ENCODE measurements around the gene FUS.
"Not testable (repeated sequence)": the region's sequence is repeated elsewhere in the genome, so short reads cannot be mapped to it uniquely, and the experiment has no call there.

Gene FUS

GRCh38 chr16:31188450-31189411 lies 8.8 kb downstream of the FUS start:
- Histone ChIP-seq H3K4me3 (ENCODE audit: low read depth, low read length) (no peak overlapping the region), H3K4me1 (ENCODE audit: control insufficient read depth, insufficient read depth, low read length) (no peaks in the 10 kb centered on the region), H3K9me3 (ENCODE audit: control insufficient read depth, insufficient read depth, low read length) (no peaks in the 10 kb centered on the region), H3K27me3 (ENCODE audit: control insufficient read depth, insufficient read depth, low read length) (no peaks in the 10 kb centered on the region), H3K9ac (ENCODE audit: low read depth, low read length) (no peak overlapping the region), H3K27ac (ENCODE audit: low read depth, low read length) (no peak overlapping the region), H3K36me3 (ENCODE audit: control insufficient read depth, insufficient read depth, low read length) (peaks cover 99% of the 10 kb centered on the region)

- Histone ChIP-seq H3K27me3 (ENCODE audit: control insufficient read depth, insufficient read depth, low read length) (no peaks in the 10 kb centered on the region), H3K9me3 (ENCODE audit: control insufficient read depth, insufficient read depth, low read length) (no peaks in the 10 kb centered on the region), H3K27ac (ENCODE audit: low read depth, low read length) (no peak overlapping the region), H3K4me3 (ENCODE audit: low read depth, low read length) (no peak overlapping the region), H3K36me3 (ENCODE audit: control insufficient read depth, insufficient read depth, low read length) (peaks cover 99% of the 10 kb centered on the region), H3K4me1 (ENCODE audit: control insufficient read depth, insufficient read depth, low read length) (no peaks in the 10 kb centered on the region), H3K9ac (ENCODE audit: low read depth, low read length) (no peak overlapping the region)
These were observed 9.5 kb downstream of the FUS start for GRCh38 chr16:31189412-31189778.

- H3K4me3 ChIP-seq (ENCODE audit: low read depth, low read length) = no peak overlapping the region
- no peak overlapping the region for H3K27ac ChIP-seq (ENCODE audit: low read depth, low read length)
- H3K4me1 ChIP-seq (ENCODE audit: control insufficient read depth, insufficient read depth, low read length) = no peaks in the 10 kb centered on the region
- H3K36me3 ChIP-seq (ENCODE audit: control insufficient read depth, insufficient read depth, low read length) = peaks cover 100% of the 10 kb centered on the region
- H3K9me3 ChIP-seq (ENCODE audit: control insufficient read depth, insufficient read depth, low read length) = no peaks in the 10 kb centered on the region
- no peaks in the 10 kb centered on the region for H3K27me3 ChIP-seq (ENCODE audit: control insufficient read depth, insufficient read depth, low read length)
- H3K9ac ChIP-seq (ENCODE audit: low read depth, low read length) = no peak overlapping the region
These were observed 10.1 kb downstream of the FUS start for GRCh38 chr16:31190061-31190460.

GRCh38 chr16:31190818-31191444 lies 11.0 kb downstream of the FUS start:
- H3K4me1 ChIP-seq (ENCODE audit: control insufficient read depth, insufficient read depth, low read length) = no peaks in the 10 kb centered on the region
- peaks cover 99% of the 10 kb centered on the region for H3K36me3 ChIP-seq (ENCODE audit: control insufficient read depth, insufficient read depth, low read length)
- no peaks in the 10 kb centered on the region for H3K9me3 ChIP-seq (ENCODE audit: control insufficient read depth, insufficient read depth, low read length)
- no peak overlapping the region for H3K27ac ChIP-seq (ENCODE audit: low read depth, low read length)
- H3K9ac ChIP-seq (ENCODE audit: low read depth, low read length) = no peak overlapping the region
- no peaks in the 10 kb centered on the region for H3K27me3 ChIP-seq (ENCODE audit: control insufficient read depth, insufficient read depth, low read length)
- H3K4me3 ChIP-seq (ENCODE audit: low read depth, low read length) = no peak overlapping the region

GRCh38 chr16:31191697-31192428 lies 11.9 kb downstream of the FUS start:
- H3K9me3 ChIP-seq (ENCODE audit: control insufficient read depth, insufficient read depth, low read length) = no peaks in the 10 kb centered on the region
- no peak overlapping the region for H3K4me3 ChIP-seq (ENCODE audit: low read depth, low read length)
- no peak overlapping the region for H3K9ac ChIP-seq (ENCODE audit: low read depth, low read length)
- H3K4me1 ChIP-seq (ENCODE audit: control insufficient read depth, insufficient read depth, low read length) = no peaks in the 10 kb centered on the region
- H3K27me3 ChIP-seq (ENCODE audit: control insufficient read depth, insufficient read depth, low read length) = no peaks in the 10 kb centered on the region
- H3K36me3 ChIP-seq (ENCODE audit: control insufficient read depth, insufficient read depth, low read length) = peaks cover 98% of the 10 kb centered on the region
- no peak overlapping the region for H3K27ac ChIP-seq (ENCODE audit: low read depth, low read length)

- Histone ChIP-seq H3K9ac (ENCODE audit: low read depth, low read length) (no peak overlapping the region), H3K36me3 (ENCODE audit: control insufficient read depth, insufficient read depth, low read length) (peaks cover 92% of the 10 kb centered on the region), H3K9me3 (ENCODE audit: control insufficient read depth, insufficient read depth, low read length) (no peaks in the 10 kb centered on the region), H3K27ac (ENCODE audit: low read depth, low read length) (no peak overlapping the region), H3K4me3 (ENCODE audit: low read depth, low read length) (no peak overlapping the region), H3K27me3 (ENCODE audit: control insufficient read depth, insufficient read depth, low read length) (no peaks in the 10 kb centered on the region), H3K4me1 (ENCODE audit: control insufficient read depth, insufficient read depth, low read length) (no peaks in the 10 kb centered on the region)
These were observed 13.1 kb downstream of the FUS start for GRCh38 chr16:31192856-31193642.

GRCh38 chr16:31193874-31194273 lies 13.9 kb downstream of the FUS start:
- Histone ChIP-seq H3K36me3 (ENCODE audit: control insufficient read depth, insufficient read depth, low read length) (peaks cover 84% of the 10 kb centered on the region), H3K9ac (ENCODE audit: low read depth, low read length) (no peak overlapping the region), H3K27me3 (ENCODE audit: control insufficient read depth, insufficient read depth, low read length) (no peaks in the 10 kb centered on the region), H3K4me1 (ENCODE audit: control insufficient read depth, insufficient read depth, low read length) (no peaks in the 10 kb centered on the region), H3K9me3 (ENCODE audit: control insufficient read depth, insufficient read depth, low read length) (no peaks in the 10 kb centered on the region), H3K27ac (ENCODE audit: low read depth, low read length) (no peak overlapping the region), H3K4me3 (ENCODE audit: low read depth, low read length) (no peak overlapping the region)

- Histone ChIP-seq H3K9ac (ENCODE audit: low read depth, low read length) (no peak overlapping the region), H3K9me3 (ENCODE audit: control insufficient read depth, insufficient read depth, low read length) (no peaks in the 10 kb centered on the region), H3K36me3 (ENCODE audit: control insufficient read depth, insufficient read depth, low read length) (peaks cover 82% of the 10 kb centered on the region), H3K4me1 (ENCODE audit: control insufficient read depth, insufficient read depth, low read length) (no peaks in the 10 kb centered on the region), H3K4me3 (ENCODE audit: low read depth, low read length) (no peak overlapping the region), H3K27me3 (ENCODE audit: control insufficient read depth, insufficient read depth, low read length) (no peaks in the 10 kb centered on the region), H3K27ac (ENCODE audit: low read depth, low read length) (no peak overlapping the region)
These were observed 15.0 kb downstream of the FUS start for GRCh38 chr16:31194898-31195297.

- peaks cover 72% of the 10 kb centered on the region for H3K36me3 ChIP-seq (ENCODE audit: control insufficient read depth, insufficient read depth, low read length)
- H3K9ac ChIP-seq (ENCODE audit: low read depth, low read length); H3K4me1 ChIP-seq (ENCODE audit: control insufficient read depth, insufficient read depth, low read length); H3K27me3 ChIP-seq (ENCODE audit: control insufficient read depth, insufficient read depth, low read length); H3K4me3 ChIP-seq (ENCODE audit: low read depth, low read length); H3K9me3 ChIP-seq (ENCODE audit: control insufficient read depth, insufficient read depth, low read length); H3K27ac ChIP-seq (ENCODE audit: low read depth, low read length): not testable (repeated sequence)
These were observed 15.9 kb downstream of the FUS start for GRCh38 chr16:31195861-31196260.

GRCh38 chr16:31196324-31197088 lies 16.6 kb downstream of the FUS start:
- Histone ChIP-seq H3K27ac (ENCODE audit: low read depth, low read length) (no peak overlapping the region), H3K9ac (ENCODE audit: low read depth, low read length) (no peak overlapping the region), H3K36me3 (ENCODE audit: control insufficient read depth, insufficient read depth, low read length) (peaks cover 66% of the 10 kb centered on the region)

More at GRCh38 chr16:31196324-31197088, 16.6 kb downstream of the FUS start:
- Histone ChIP-seq H3K9me3 (ENCODE audit: control insufficient read depth, insufficient read depth, low read length) (no peaks in the 10 kb centered on the region), H3K27me3 (ENCODE audit: control insufficient read depth, insufficient read depth, low read length) (no peaks in the 10 kb centered on the region), H3K4me1 (ENCODE audit: control insufficient read depth, insufficient read depth, low read length) (peaks cover 3% of the 10 kb centered on the region; the same call in 1 of the 2 replicates), H3K4me3 (ENCODE audit: low read depth, low read length) (no peak overlapping the region)

Data from HUES48 (cell line).